Duodenal mucosa (tissue), 2 donors: ENCODE data around the gene NPAS2.

ENCODE experiments used
- H3K27ac ChIP-seq: one replicate; pipeline ENCODE4 v1.7.0; 2013; ENCODE audit warnings: low read depth, low read length
- H3K27me3 ChIP-seq, 2 donors: one replicate each; pipeline ENCODE4 v1.7.0; 2013; ENCODE audit warnings: low read length in 2 of 2, control low read depth in 1 of 2; ENCODE audit not compliant: insufficient read depth in 2 of 2, control insufficient read depth in 1 of 2
- H3K36me3 ChIP-seq, 2 donors: one replicate each; pipeline ENCODE4 v1.7.0; 2013; ENCODE audit warnings: low read length in 2 of 2, control low read depth in 1 of 2; ENCODE audit not compliant: insufficient read depth in 2 of 2, control insufficient read depth in 1 of 2
- H3K4me1 ChIP-seq, 2 donors: one replicate each; pipeline ENCODE4 v1.7.0; 2013; ENCODE audit warnings: low read length in 2 of 2, control low read depth in 1 of 2; ENCODE audit not compliant: insufficient read depth in 2 of 2, control insufficient read depth in 1 of 2
- H3K4me3 ChIP-seq, 2 donors: one replicate each; pipeline ENCODE4 v1.7.0; 2013; ENCODE audit warnings: low read length in 2 of 2, low read depth in 1 of 2
- H3K9ac ChIP-seq, 2 donors: one replicate each; pipeline ENCODE4 v1.7.0; 2013; ENCODE audit warnings: low read length in 2 of 2, low read depth in 1 of 2
- H3K9me3 ChIP-seq, 2 donors: one replicate each; pipeline ENCODE4 v1.7.0; 2013; ENCODE audit warnings: low read length in 2 of 2, control low read depth in 1 of 2; ENCODE audit not compliant: control insufficient read depth in 1 of 2

The NPAS2 gene

DNA sequence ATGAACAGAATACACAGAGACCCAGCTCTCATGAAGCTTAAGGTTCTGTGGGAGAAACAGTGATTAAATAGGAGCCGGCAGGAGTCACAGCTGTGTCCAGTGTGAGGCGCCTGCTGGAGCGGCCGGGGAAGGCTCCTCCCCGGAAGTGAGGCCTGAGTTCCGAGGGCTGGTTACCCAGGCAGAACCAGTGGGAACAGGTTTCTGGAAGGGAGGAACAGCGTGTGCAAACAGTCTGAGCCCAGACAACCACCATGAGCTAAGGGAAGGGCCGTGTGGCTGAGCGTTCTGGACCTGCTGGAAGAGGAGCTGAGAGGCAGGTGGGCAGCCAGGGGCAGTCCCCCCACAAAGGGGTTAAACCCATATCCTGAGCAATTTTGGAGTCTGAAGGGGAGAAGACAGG, 26.0 kb upstream of the NPAS2 start:
- no peak overlapping the region for H3K27ac ChIP-seq
- peaks cover 0 to 5% of the 10 kb centered on the region in 2 donors for H3K4me1 ChIP-seq
- H3K9ac ChIP-seq: no peak overlapping the region
- no peaks in the 10 kb centered on the region for H3K9me3 ChIP-seq
- H3K36me3 ChIP-seq: no peaks in the 10 kb centered on the region
- H3K4me3 ChIP-seq: no peak overlapping the region
- no peaks in the 10 kb centered on the region for H3K27me3 ChIP-seq

DNA sequence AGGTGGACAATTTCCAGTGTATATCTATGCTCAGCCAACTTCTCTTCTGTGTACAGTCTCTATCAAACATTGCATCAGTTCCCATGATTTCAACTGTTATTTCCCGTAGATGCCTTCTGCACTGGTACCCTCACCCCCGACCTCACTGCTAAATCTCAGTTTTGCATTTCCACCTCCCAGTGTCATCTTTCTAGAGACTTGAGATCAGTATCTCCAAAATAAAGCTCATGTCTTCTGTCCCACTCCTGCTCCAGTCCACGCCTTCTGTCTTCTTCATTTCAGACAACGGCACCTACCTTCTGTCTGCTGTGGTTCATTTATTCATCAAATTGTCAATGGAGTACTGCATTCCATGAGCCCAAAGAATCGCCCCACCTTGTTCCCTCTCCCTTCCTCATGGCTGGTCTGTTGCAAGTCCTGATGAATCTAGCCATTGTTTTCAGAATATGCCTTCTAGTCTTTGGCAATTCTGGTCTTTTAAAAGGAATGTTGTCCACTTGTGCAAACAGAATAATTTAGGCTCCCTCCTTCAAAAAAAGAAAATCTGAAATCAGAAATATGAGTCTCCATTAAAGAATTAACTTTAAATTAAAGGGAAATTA, 23.3 kb upstream of the NPAS2 start:
- H3K36me3 ChIP-seq: no peaks in the 10 kb centered on the region
- H3K4me3 ChIP-seq: no peak overlapping the region
- H3K9ac ChIP-seq: no peak overlapping the region
- no peaks in the 10 kb centered on the region for H3K9me3 ChIP-seq
- H3K4me1 ChIP-seq: peaks cover 0 to 3% of the 10 kb centered on the region in 2 donors
- no peaks in the 10 kb centered on the region for H3K27me3 ChIP-seq
- no peak overlapping the region for H3K27ac ChIP-seq

DNA sequence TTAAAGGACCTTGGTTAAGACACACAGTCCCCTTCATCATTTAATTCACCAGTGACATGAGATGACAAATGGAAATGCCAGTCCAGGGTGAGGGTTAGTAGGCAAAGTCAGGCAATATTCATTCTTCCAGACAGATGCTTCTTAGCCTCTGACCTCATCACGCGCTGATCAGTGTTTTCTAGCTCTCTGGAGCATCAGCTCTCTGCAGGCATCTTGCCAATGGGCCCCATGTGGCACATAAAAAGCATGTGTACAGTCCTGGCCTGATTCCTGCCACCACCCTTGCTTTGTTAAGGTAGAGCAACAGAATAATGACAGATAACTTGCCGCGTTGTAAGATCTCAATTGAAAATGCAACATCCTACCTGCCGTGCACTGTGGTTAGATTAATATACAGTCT, 20.3 kb upstream of the NPAS2 start:
- H3K9ac ChIP-seq: no peak overlapping the region
- H3K4me3 ChIP-seq: no peak overlapping the region
- no peaks in the 10 kb centered on the region for H3K4me1 ChIP-seq
- no peaks in the 10 kb centered on the region for H3K36me3 ChIP-seq
- H3K27ac ChIP-seq: no peak overlapping the region
- H3K27me3 ChIP-seq: no peaks in the 10 kb centered on the region
- no peaks in the 10 kb centered on the region for H3K9me3 ChIP-seq

DNA sequence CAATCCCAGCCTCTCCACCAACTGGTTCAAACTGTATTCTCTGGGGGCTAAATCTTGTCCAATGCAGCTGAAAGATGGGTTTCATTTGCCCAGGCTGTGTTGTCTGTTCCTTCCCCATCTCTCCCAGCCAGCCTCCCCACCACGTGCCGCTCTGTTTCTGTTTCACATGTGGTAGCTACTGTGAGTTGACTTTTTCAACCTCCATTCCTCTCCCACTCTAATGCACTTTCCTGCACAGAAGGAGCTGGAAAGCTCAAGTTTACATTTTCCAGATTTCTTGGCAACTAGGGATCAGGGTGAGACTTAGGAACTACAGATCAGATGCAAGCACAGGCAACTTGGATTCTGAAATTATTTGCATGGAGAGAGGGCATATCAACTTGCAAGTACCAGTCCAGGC, 19.0 kb upstream of the NPAS2 start:
- Histone ChIP-seq H3K27ac (no peak overlapping the region), H3K27me3 (no peaks in the 10 kb centered on the region), H3K36me3 (no peaks in the 10 kb centered on the region), H3K9me3 (no peaks in the 10 kb centered on the region), H3K9ac (no peak overlapping the region), H3K4me3 (no peak overlapping the region), H3K4me1 (no peaks in the 10 kb centered on the region)

DNA sequence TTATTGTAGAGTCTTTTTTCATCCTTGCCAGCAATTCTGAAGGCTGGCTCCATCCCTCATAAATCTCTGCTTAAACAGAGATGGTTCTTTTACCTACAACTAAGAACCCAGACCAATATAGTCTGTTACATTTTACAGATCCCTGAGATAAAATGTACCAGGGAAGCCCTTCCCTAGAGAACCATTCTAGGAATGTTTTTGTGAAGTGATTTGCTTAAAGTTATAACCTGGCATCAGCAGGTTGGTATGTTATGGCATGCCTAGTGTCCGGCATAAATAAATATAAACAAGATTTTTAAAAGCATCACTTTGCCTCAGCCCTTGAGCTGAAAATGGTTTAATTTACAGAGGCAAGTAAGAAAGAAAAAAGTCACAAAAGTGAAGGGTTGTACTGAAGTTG, 18.5 kb upstream of the NPAS2 start:
- Histone ChIP-seq H3K9me3 (no peaks in the 10 kb centered on the region), H3K9ac (no peak overlapping the region), H3K27me3 (no peaks in the 10 kb centered on the region), H3K36me3 (no peaks in the 10 kb centered on the region), H3K4me3 (no peak overlapping the region), H3K4me1 (no peaks in the 10 kb centered on the region), H3K27ac (no peak overlapping the region)

DNA sequence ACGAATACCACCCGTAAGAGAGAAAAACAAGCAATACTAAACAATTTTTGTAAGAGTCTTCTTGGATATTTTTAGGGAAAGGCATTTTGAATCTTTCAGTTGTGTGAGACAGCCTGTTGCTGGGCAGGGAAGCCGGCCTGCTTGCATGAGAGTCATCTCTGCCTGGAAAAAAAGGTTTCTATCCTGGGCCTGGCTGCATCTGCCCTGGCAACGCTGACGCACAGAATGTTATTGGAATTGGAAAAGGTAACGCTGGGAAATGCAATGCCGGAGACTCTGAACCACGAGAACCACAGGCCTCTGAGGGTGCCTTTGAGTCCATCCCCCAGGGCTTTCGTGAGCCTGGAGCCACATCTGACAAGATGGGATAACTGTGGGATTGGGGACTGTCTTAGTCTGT, 17.9 kb upstream of the NPAS2 start:
- Histone ChIP-seq H3K36me3 (no peaks in the 10 kb centered on the region), H3K4me1 (no peaks in the 10 kb centered on the region), H3K27me3 (no peaks in the 10 kb centered on the region), H3K9ac (no peak overlapping the region), H3K9me3 (no peaks in the 10 kb centered on the region), H3K27ac (no peak overlapping the region), H3K4me3 (no peak overlapping the region)

DNA sequence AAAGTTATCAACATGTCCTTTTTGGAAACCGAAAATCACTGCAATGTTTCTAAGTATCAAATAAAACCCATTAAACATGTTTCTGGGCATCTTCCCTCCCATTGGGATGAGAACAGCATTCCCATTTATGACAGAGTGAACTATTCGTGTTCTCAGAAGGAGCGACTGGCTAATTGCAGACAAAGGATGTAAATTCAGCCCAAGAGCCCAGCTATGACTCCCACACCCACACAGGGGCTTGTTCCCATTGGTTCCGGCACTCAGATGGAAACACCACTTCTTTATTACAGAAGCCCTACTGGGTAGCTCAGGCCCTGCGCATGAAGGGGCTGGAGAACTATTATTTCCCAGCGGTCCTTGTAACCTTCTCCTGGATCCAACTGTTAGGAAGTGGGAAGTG, 16.6 kb upstream of the NPAS2 start:
- H3K9ac ChIP-seq: no peak overlapping the region
- no peaks in the 10 kb centered on the region for H3K4me1 ChIP-seq
- H3K36me3 ChIP-seq: no peaks in the 10 kb centered on the region
- H3K4me3 ChIP-seq: no peak overlapping the region
- H3K27me3 ChIP-seq: no peaks in the 10 kb centered on the region
- H3K27ac ChIP-seq: no peak overlapping the region
- H3K9me3 ChIP-seq: no peaks in the 10 kb centered on the region

DNA sequence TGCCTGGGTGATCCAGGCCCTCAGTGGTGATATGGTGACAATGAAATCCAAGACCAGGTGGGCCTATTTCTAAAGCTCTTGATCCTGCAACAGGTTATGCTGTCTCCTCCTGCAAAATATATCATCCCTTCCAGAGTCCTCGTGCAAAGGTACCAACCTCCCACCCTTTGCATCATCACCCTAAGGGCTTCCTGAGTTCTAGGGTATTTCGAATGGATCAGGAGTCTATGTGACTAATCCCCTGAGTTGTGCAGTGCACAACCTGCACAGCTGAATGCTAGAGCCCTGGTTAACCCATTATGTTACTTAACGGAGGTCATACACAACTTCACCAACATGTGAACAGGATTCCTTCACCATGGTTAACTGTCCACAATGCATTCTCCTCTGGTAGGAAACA, 13.4 kb upstream of the NPAS2 start:
- H3K36me3 ChIP-seq: no peaks in the 10 kb centered on the region

DNA sequence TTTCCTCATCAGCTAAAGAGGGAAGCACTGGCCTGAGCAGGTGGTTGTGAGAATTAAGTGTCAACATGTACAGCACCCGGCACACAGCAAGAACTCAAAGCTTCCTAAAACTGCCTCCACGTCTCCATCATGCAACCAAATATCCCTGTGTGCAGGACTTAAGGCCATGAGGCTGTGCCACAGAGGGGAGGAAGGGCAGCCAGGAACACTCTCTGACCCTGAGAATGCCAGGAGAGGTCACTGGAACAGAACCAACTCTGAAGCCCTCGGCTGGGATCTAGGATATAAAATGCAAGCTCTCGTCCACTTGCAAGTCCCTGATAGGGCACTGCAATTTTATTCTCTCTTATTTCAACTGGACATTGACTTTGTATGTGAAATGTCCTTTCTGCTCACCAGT, 12.2 kb upstream of the NPAS2 start:
- Histone ChIP-seq H3K36me3 (no peaks in the 10 kb centered on the region), H3K9me3 (no peaks in the 10 kb centered on the region), H3K9ac (no peak overlapping the region), H3K4me1 (peaks cover 1 to 3% of the 10 kb centered on the region in 2 donors), H3K27ac (no peak overlapping the region), H3K27me3 (no peaks in the 10 kb centered on the region), H3K4me3 (no peak overlapping the region)

More for the DNA sequence above, 13.4 kb upstream of the NPAS2 start:
- no peaks in the 10 kb centered on the region for H3K9me3 ChIP-seq
- no peak overlapping the region for H3K27ac ChIP-seq
- H3K4me3 ChIP-seq: no peak overlapping the region
- no peaks in the 10 kb centered on the region for H3K27me3 ChIP-seq
- no peak overlapping the region for H3K9ac ChIP-seq
- H3K4me1 ChIP-seq: no peaks in the 10 kb centered on the region

DNA sequence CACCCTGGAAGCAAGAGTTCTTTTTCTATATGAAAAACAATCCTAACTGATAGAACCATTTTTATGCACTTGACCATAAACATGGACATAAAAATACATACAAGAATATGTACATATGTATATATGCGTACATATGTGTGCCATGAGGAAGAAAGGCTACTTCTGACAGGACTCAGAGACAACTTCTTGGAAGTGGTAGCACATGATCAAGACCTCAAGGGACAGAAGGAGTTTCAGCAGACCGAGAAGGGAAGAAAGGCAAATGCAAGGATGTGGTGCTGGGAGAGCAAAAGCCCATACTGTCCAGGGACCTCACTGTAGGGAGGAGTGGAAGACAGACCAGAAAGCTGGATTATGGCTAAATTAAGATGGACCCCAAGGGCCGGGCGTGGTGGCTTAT, 11.4 kb upstream of the NPAS2 start:
- Histone ChIP-seq H3K27ac (no peak overlapping the region), H3K4me3 (no peak overlapping the region), H3K27me3 (no peaks in the 10 kb centered on the region), H3K36me3 (no peaks in the 10 kb centered on the region), H3K9ac (no peak overlapping the region), H3K4me1 (peaks cover 10 to 12% of the 10 kb centered on the region in 2 donors), H3K9me3 (no peaks in the 10 kb centered on the region)

DNA sequence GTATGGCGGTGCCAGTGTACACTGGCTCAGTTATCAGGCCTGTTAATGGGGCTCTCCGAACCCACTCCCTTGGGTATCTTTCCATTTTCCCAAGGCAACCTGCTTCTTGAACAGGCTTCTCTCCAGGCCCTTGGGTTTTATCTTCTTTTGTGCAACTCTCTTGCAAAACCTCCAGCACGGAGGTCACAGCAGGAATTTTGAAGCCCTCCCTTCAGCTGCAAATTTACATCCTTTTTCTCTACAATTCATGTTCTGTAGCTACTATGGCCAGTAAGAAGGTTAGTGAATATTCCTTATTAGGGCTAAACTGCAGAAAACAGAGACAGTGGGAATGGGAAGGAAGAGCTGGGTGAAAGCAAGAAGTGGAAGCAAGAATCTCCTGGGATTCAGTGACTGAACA, 10.4 kb upstream of the NPAS2 start:
- H3K4me3 ChIP-seq: no peak overlapping the region
- no peaks in the 10 kb centered on the region for H3K9me3 ChIP-seq
- no peaks in the 10 kb centered on the region for H3K36me3 ChIP-seq
- peaks cover 19 to 21% of the 10 kb centered on the region in 2 donors for H3K4me1 ChIP-seq
- no peak overlapping the region for H3K9ac ChIP-seq
- no peak overlapping the region for H3K27ac ChIP-seq
- H3K27me3 ChIP-seq: no peaks in the 10 kb centered on the region
